HFFc6 (cell line): ENCODE measurements around the gene ZNF714. TPM values are rescaled to one million over a fixed set of nuclear protein-coding genes. Genes with fewer than 3 reads are reported as not detected.

Source experiments
- DNase-seq: peaks from one replicate; pipeline ENCODE4 v3.0.0-alpha.2; 2018
- H3K27ac Mint-ChIP-seq: 2 replicates; pipeline ENCODE4 v1.8.0; 2020; ENCODE audit warnings: mild to moderate bottlenecking, mixed read lengths
- H3K27me3 Mint-ChIP-seq: 2 replicates; pipeline ENCODE4 v1.8.0; 2021; ENCODE audit warnings: mild to moderate bottlenecking, moderate library complexity, mixed read lengths; ENCODE audit not compliant: insufficient read depth
- H3K36me3 Mint-ChIP-seq: 2 replicates; pipeline ENCODE4 v1.8.0; 2021; ENCODE audit warnings: low read depth, mixed read lengths
- H3K4me1 Mint-ChIP-seq: 2 replicates; pipeline ENCODE4 v1.8.0; 2020; ENCODE audit warnings: low read depth, mixed read lengths
- H3K4me3 Mint-ChIP-seq: 2 replicates; pipeline ENCODE4 v1.8.0; 2020; ENCODE audit warnings: mild to moderate bottlenecking, moderate library complexity, mixed read lengths
- H3K9me3 Mint-ChIP-seq: 2 replicates; pipeline ENCODE4 v1.8.0; 2020; ENCODE audit warnings: mild to moderate bottlenecking, mixed read lengths
- long read RNA-seq: library from polyadenylated mRNA; unstranded; transcript quantifications from one replicate; pipeline ENCODE4 v2.0.0, GENCODE V29; 2019
- total RNA-seq, 6 experiments: library from RNA; stranded (reverse); fragmentation: NEBNext Ultra II Directional; extraction: Animal tissue kit (Norgen Biotek cat#: 25700); gene quantifications; 2 replicates in 1 of 6; 3 replicates in 5 of 6; pipeline ENCODE4 v1.2.3, GENCODE V29; 2021
- TF ChIP-seq, protein P1 (sequence below): fragments of 200-600 bp; sonication (generic); IDR thresholded peaks from 2 replicates; pipeline ENCODE4 v1.5.0; 2021; ENCODE audit warnings: antibody characterized with exemption, mild to moderate bottlenecking

The ZNF714 gene
- 10 to 100 TPM in 1 of 6 experiments, 1 to 10 TPM in 5; 5.4 to 10.8 (median 8.6) TPM for total RNA-seq
- long read RNA-seq, partial matches to known transcripts, result 2 of 5 reads
- long read RNA-seq, other reads (novel, unspliced or antisense), result 3 of 5 reads

DNA sequence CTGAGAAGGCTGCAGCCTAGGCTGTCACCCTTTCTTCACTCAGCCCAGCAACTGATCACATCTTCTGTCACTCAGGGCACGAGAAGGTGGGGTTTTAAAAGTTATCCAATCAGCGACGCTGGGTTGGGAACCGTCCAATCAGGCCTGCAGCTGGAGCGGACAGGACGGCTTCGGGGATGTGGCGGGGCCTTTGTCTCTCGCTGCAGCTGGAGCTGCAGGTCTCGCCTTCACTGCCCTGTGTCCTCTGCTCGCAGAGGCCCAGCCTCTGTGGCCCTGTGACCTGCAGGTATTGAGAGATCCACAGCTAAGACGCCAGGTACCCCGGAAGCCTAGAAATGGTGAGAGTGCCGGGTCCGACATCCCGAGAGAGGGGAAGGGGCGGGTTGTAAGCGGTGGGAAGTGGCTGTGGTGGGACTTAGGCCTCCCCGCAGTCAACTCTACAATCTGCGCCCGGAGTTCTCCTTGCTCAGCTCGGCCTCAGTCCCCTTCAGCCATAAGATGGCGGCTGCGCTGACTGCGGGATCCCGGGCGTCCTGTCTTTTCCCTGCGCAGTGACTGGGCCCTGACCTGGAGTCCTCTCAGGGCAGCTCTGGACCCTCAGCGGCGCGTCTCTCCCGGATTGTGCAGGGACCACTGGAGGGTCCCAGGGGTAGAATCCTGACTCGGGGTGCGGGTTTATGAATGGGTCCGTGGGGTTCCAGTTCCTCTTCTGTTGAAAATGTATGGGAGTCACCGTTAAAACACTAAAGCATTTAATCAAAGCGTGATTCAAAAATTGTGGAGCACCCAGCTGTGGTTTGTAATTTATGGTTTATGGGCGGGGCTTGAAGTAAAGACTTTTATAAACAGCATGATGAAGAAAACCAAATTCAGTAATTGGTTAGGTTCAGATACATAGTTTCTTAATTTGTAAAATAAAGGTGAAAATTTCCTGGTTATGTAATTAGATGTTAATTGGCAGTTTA, at the start of gene ZNF714:
ZNF714 (plus strand) TSS at position 193 of the 965 bp plus-strand sequence. CDS start 16,066 bp downstream, outside the sequence.
- DNase-seq, result peak; percentile 92
- Mint-ChIP-seq H3K36me3 (peaks cover 38% of the 10 kb centered on the region), H3K9me3 (no peaks in the 10 kb centered on the region), H3K4me1 (peaks cover 33% of the 10 kb centered on the region), H3K4me3 (peak within 1 kb of the TSS; percentile 100), H3K27me3 (no peaks in the 10 kb centered on the region), H3K27ac (peak within 1 kb of the TSS; percentile 99)
- TF ChIP-seq, protein P1, sequence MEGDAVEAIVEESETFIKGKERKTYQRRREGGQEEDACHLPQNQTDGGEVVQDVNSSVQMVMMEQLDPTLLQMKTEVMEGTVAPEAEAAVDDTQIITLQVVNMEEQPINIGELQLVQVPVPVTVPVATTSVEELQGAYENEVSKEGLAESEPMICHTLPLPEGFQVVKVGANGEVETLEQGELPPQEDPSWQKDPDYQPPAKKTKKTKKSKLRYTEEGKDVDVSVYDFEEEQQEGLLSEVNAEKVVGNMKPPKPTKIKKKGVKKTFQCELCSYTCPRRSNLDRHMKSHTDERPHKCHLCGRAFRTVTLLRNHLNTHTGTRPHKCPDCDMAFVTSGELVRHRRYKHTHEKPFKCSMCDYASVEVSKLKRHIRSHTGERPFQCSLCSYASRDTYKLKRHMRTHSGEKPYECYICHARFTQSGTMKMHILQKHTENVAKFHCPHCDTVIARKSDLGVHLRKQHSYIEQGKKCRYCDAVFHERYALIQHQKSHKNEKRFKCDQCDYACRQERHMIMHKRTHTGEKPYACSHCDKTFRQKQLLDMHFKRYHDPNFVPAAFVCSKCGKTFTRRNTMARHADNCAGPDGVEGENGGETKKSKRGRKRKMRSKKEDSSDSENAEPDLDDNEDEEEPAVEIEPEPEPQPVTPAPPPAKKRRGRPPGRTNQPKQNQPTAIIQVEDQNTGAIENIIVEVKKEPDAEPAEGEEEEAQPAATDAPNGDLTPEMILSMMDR, result no peak

DNA sequence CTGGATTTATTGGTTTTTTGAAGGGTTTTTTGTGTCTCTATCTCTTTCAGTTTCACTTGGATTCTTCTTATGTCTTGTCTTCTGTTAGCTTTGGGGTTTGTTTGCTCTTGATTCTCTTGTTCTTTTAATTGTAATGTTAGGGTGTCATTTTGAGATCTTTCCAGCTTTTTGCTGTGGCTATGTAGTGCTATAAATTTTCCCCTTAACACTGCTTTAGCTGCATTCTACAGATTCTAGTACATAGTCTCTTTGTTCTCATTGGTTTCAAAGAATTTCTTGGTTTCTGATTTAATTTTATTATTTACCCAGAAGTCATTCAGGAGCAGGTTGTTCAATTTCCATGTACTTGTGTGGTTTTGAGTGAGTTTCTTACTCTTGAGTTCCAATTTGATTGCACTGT, 37.0 kb upstream of the ZNF714 start:
- DNase-seq, result no peak
- H3K4me1 Mint-ChIP-seq, result no peaks in the 10 kb centered on the region
- peaks cover 46% of the 10 kb centered on the region for H3K9me3 Mint-ChIP-seq
- no peaks in the 10 kb centered on the region for H3K27me3 Mint-ChIP-seq
- H3K27ac Mint-ChIP-seq, result no peak overlapping the region
- TF ChIP-seq, protein P1, result no peak
- H3K36me3 Mint-ChIP-seq, result peaks cover 72% of the 10 kb centered on the region
- H3K4me3 Mint-ChIP-seq, result no peak overlapping the region

DNA sequence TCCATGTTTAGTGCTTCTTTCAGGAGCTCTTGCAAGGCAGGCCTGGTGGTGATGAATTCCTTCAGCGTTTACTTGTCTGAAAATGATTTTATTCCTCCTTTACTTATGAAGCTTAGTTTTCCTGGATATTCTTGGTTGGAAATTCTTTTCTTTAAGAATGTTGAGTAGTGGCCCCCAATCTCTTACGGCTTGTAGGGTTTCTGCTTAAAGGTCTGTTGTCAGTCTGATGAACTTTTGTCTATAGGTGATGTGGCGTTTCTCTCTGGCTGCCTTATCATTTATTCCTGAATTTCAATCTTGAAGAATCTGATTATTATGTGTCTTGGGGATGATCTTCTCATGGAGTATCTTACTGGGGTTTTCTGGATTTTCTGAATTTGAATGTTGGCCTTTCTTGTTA, 35.5 kb upstream of the ZNF714 start:
- TF ChIP-seq, protein P1, result no peak
- Mint-ChIP-seq H3K27ac (no peak overlapping the region), H3K36me3 (peaks cover 62% of the 10 kb centered on the region), H3K9me3 (peaks cover 46% of the 10 kb centered on the region), H3K4me3 (no peak overlapping the region), H3K4me1 (no peaks in the 10 kb centered on the region), H3K27me3 (no peaks in the 10 kb centered on the region)
- no peak for DNase-seq

DNA sequence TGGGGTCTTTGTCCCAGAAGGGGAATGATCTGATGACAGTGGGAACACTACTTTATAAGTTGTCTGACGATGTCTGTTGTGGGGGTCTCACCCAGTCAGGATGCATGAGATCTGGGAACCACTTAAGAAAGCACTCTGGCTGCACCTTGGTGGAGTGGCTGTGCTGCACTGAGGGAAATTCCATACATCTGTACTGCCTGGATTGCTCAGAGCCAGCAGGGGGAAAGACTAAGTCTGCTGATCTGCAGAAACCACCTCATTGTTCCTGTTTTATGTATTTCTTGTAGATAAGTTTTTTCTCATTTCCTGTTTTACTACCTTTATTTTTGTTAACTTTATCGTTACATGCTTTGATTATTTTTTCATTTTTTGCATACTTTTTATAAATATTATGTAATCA, 34.3 kb upstream of the ZNF714 start:
- TF ChIP-seq, protein P1, result no peak
- no peak overlapping the region for H3K27ac Mint-ChIP-seq
- H3K4me3 Mint-ChIP-seq, result no peak overlapping the region
- peaks cover 46% of the 10 kb centered on the region for H3K9me3 Mint-ChIP-seq
- H3K27me3 Mint-ChIP-seq, result no peaks in the 10 kb centered on the region
- H3K36me3 Mint-ChIP-seq, result peaks cover 66% of the 10 kb centered on the region
- no peaks in the 10 kb centered on the region for H3K4me1 Mint-ChIP-seq
- no peak for DNase-seq

DNA sequence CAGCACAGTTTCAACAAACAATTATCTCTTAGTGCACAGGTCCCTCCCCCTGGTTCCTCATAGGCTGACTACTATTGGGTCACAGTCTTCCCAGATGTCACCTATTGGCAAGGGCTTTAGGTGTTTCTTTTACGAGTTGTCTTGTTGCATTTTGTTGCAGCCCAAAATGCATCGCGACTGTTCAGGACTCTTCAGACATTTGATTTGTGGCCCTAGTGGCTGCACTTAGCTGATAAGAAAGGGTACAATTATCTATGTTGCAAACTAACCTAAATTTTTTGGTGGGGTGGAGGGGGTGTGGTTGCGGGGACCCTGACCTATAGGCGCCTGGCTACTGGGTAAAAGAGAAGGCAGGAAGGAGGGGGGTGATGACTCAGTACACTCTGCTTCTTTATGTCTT, 29.1 kb upstream of the ZNF714 start:
- H3K9me3 Mint-ChIP-seq, result peaks cover 31% of the 10 kb centered on the region
- TF ChIP-seq, protein P1, result no peak

More for the DNA sequence above, 29.1 kb upstream of the ZNF714 start:
- Mint-ChIP-seq H3K4me1 (no peaks in the 10 kb centered on the region), H3K27ac (no peak overlapping the region), H3K36me3 (peaks cover 59% of the 10 kb centered on the region), H3K4me3 (no peak overlapping the region), H3K27me3 (no peaks in the 10 kb centered on the region)
- no peak for DNase-seq
